Mononuclear cell (primary cell): ENCODE measurements around the gene SUSD5. TPM values are rescaled to one million over a fixed set of nuclear protein-coding genes. Genes with fewer than 3 reads are reported as not detected.
"Not testable (repeated sequence)": the region's sequence is repeated elsewhere in the genome, so short reads cannot be mapped to it uniquely, and the experiment has no call there.

ENCODE experiments used
- H3K27me3 ChIP-seq: 2 replicates; pipeline ENCODE4 v1.6.0; 2011; ENCODE audit warnings: low read length, control low read depth; ENCODE audit not compliant: insufficient read depth
- H3K4me1 ChIP-seq: 2 replicates; pipeline ENCODE4 v1.5.1; 2011; ENCODE audit warnings: mild to moderate bottlenecking, low read length, control low read depth; ENCODE audit not compliant: insufficient read depth
- H3K4me3 ChIP-seq: 2 replicates; pipeline ENCODE4 v1.5.1; 2011; ENCODE audit warnings: mild to moderate bottlenecking, low read length, moderate library complexity
- H3K9me3 ChIP-seq: 2 replicates; pipeline ENCODE4 v1.5.1; 2011; ENCODE audit warnings: low read depth, mild to moderate bottlenecking, control low read depth, low read length
- total RNA-seq: library from RNA; depleted of rRNA; stranded (reverse); fragments of >200 nt; gene quantifications from one replicate; pipeline ENCODE4 v1.2.3, GENCODE V29; 2012

Gene SUSD5
- total RNA-seq, 1 donor: under 0.01 TPM

DNA sequence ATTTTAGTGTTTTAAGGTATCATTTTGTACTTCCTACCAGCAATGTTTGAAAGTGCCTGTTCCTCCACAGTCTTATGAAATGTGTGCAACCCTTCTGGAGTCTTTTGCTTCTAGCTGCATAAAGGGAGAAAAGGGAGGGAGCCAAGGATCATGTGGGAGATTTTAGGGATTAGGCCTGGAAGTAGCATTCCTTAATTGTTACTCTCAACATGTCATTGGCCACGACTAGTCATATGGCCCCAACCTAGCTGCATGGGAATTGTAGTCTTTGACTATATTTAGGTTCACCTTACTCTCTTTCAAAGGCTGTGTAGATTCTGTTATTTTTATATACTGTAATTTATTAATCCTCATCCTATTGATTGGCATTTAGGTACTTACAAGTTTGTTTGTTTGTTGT, 89.9 kb downstream of the SUSD5 start:
- H3K9me3 ChIP-seq: no peaks in the 10 kb centered on the region
- H3K4me1 ChIP-seq: no peaks in the 10 kb centered on the region
- H3K27me3 ChIP-seq: no peaks in the 10 kb centered on the region
- H3K4me3 ChIP-seq: no peak overlapping the region

DNA sequence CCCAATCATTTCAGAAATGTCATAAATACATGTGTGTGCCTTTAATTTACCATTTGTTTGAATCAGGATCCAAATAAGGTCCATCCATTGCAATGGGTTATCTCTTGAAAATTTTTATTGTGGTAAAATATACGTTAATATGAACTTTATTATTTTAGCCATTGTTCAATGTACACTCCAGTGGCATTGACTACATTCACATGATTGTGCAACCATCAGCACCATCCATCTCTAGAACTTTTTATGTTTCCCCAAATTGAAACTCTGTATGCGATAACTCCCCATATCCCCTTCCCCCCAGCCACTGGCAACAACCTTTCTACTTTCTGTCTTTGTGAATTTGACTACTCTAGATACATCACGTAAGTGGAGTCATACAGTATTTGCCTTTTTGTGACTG, 92.8 kb downstream of the SUSD5 start:
- Histone ChIP-seq H3K4me3 (no peak overlapping the region), H3K4me1 (peaks cover 16% of the 10 kb centered on the region), H3K27me3 (no peaks in the 10 kb centered on the region), H3K9me3 (no peaks in the 10 kb centered on the region)

DNA sequence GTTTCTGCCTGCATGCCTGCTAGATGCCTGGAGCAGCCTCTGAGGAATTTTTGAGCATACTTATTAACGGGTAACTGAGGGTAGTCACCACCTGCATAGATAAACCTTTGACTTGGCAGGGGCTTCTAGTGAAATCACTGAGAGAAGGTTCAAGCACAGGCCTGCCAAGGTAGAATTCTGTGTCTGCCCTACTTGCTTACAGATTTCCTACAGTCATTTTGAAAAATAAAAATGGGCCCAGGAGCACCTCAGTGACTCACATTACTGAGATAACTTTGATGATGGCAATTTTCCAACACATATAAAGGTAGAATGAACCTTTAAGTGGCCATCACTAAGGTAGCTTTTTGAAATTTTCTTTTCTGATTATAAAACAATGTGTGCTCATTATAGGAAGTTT, 94.0 kb downstream of the SUSD5 start:
- Histone ChIP-seq H3K27me3 (no peaks in the 10 kb centered on the region), H3K4me1 (peaks cover 16% of the 10 kb centered on the region), H3K9me3 (no peaks in the 10 kb centered on the region), H3K4me3 (no peak overlapping the region)

DNA sequence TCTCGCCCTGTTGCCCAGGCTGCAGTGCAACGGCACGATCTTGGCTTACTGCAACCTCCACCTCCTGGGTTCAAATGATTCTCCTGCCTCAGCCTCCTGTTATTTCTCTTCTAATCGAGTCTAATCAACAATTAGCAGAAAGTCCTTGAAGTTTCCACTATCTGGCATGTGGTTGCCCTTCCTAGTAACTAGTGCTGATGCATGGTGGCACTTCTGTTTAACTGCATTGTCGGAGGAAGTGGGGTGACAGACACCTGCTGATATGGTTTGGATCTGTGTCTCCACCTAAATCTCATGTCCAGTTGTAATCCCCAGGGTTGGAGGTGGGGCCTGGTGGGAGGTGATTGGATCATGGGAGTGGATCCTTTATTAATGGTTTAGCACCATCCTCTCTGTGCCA, 95.6 kb downstream of the SUSD5 start:
- Histone ChIP-seq H3K4me3 (no peak overlapping the region), H3K9me3 (no peaks in the 10 kb centered on the region), H3K27me3 (no peaks in the 10 kb centered on the region), H3K4me1 (peaks cover 16% of the 10 kb centered on the region)

DNA sequence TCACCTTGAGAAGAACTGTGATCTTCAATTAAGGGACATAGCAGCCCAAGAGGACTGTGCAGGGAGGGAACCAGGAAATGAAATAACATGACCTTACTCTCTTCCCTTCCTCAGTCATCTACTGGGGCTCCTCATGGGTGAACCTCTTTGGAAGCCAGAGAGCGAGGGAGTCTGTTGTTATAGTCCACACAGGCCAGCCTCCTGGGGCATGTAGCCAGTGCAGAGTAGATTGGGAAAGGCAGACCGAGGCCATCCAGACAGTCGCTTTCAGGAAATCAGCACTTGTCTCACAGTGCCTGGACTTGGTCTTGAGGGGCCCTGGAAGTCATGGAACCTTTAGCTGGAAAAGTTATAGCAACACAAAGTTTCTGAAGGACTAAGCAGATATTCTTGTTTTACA, 98.7 kb downstream of the SUSD5 start:
- Histone ChIP-seq H3K4me3 (no peak overlapping the region), H3K9me3 (no peaks in the 10 kb centered on the region), H3K4me1 (peaks cover 34% of the 10 kb centered on the region), H3K27me3 (no peaks in the 10 kb centered on the region)

DNA sequence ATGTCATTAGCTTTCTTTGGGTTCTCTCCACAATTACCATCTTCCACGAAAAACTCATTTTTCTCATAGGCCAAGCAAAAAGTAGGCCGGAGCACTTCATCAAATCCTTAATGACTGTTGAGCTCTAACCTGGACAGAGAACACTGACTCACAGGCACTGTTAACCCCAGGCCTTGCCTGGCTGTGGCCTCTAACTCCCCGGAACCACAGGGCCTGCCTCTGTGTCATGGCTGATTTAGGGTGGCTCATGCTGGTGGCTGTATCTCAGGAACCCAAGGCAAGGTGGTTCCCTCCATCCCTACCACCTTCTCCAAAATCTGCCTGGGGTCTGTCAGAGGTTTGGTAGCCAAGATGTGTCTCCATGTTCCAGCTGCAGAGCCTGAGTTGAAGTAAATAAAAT, 101.1 kb downstream of the SUSD5 start:
- Histone ChIP-seq H3K4me3 (no peak overlapping the region), H3K27me3 (no peaks in the 10 kb centered on the region), H3K9me3 (no peaks in the 10 kb centered on the region), H3K4me1 (peaks cover 45% of the 10 kb centered on the region)

DNA sequence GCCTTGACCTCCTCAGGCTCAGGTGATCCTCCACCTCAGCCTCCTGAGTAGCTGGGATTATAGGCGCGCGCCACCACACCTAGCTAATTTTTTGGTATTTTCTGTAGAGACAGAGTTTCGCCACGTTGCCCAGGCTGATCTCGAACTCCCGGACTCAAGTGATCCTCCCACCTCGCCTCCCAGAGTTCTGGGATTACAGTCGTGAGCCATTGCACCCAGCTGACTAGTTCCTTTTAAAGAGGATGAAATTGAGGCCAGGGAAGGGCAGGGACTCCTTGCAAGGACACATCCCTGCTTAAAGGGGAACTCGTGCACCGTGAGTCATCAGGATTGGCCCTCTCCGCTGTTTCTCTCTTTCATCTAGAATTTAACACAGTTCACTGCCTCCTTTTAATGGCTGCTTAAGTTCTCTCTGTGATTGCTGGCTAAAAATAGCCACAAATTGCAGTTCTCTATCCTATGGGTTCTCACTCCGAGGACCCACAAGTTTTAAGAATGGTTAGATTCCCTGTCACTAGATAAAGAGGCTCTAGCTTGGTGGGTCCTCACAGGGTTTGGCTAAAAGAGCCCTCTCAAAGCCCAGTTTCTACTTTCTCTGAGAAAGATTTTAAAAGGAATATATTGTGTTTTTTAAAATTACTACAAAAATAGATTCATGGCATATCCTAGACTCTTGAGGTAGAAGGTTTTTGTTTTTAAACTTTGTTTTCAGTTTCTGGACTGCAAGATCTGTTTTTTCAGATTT, 103.4 kb downstream of the SUSD5 start:
- no peaks in the 10 kb centered on the region for H3K27me3 ChIP-seq
- peaks cover 46% of the 10 kb centered on the region for H3K4me1 ChIP-seq
- no peaks in the 10 kb centered on the region for H3K9me3 ChIP-seq
- H3K4me3 ChIP-seq: peak overlapping the region; percentile 83

DNA sequence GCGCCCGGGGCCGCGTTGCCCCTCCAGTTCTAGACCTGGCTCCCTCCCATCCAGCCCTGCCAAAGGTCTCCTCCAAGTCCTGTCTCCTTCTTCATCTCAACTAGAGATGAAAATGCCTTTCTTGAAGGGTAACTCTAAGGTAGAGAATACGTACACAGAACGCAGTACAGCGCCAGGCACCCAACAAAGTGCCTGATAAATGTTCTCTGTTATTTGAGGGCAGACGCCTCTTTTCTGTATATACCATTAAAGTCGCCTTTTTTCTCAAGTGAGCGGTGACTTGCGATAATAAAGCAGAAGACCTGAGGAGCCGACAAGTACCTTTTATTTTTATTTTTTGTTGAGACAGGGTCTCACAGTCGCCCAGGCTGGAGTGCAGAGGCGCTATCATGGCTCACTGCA, 104.0 kb downstream of the SUSD5 start:
- Histone ChIP-seq H3K4me3 (peak overlapping the region; percentile 83), H3K9me3 (no peaks in the 10 kb centered on the region), H3K27me3 (no peaks in the 10 kb centered on the region), H3K4me1 (peaks cover 46% of the 10 kb centered on the region)

DNA sequence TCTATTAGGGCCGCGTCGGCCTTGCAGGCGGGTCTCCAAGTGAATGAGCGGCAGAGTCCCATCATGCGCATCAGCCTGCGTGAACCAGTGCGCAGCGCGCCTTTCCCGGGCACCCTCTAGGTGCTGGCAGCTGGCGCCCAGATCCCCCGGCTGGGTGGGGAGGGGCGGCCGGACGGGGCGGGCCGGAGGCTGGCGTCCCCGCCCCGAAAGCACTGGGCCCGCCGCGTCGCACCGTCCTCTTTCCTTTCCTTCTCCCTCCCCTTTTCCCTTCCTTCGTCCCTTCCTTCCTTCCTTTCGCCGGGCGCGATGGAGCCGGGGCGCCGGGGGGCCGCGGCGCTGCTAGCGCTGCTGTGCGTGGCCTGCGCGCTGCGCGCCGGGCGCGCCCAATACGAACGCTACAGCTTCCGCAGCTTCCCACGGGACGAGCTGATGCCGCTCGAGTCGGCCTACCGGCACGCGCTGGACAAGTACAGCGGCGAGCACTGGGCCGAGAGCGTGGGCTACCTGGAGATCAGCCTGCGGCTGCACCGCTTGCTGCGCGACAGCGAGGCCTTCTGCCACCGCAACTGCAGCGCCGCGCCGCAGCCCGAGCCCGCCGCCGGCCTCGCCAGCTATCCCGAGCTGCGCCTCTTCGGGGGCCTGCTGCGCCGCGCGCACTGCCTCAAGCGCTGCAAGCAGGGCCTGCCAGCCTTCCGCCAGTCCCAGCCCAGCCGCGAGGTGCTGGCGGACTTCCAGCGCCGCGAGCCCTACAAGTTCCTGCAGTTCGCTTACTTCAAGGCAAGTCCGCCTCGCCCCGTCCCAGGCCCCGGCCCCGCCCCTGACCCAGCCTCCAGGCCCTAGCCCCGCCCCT, 104.6 kb downstream of the SUSD5 start, which contains the start of gene CRTAP:
TSS of gene CRTAP (plus strand) at position 243 of the 850 bp plus-strand sequence. CDS start at position 307, 64 bp downstream.
- Histone ChIP-seq H3K4me3 (peak within 1 kb of the TSS; percentile 83), H3K4me1 (peaks cover 46% of the 10 kb centered on the region), H3K27me3 (no peaks in the 10 kb centered on the region), H3K9me3 (no peaks in the 10 kb centered on the region)

DNA sequence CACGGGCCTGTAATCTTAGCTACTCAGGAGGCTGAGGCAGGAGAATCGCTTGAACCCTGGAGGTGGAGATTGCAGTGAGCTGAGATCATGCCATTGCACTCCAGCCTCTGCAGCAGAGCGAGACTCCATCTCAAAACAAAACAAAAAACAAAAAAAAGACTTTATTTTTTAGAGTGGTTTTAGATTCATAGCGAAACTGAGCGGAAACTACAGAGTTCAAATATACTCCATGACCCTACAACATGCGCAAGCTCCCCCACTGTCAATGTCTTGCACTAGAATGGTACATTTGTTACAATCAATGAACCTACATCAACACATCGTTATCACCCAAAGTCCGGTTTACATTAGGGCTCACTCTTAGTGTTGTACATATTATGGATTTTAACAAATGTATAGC, 107.0 kb downstream of the SUSD5 start:
- Histone ChIP-seq H3K4me1 (peaks cover 42% of the 10 kb centered on the region), H3K9me3 (no peaks in the 10 kb centered on the region), H3K4me3 (no peak overlapping the region), H3K27me3 (no peaks in the 10 kb centered on the region)

DNA sequence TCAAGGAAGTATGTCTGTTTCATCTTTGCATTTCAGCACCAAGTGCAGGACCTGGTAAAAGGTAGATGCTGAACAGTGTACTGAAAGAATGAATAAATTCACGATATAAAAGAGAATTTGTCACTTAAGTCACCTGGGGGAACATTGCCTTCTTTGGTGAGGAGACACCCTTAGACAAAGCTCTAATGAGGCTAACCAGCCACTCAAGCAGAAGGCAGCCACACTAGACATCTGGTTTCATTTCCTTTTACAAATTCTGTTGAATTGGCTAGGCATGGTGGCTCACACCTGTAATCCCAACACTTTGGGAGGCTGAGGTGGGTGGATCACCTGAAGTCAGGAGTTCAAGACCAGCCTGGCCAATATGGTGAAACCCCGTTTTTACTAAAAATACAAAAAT, 111.8 kb downstream of the SUSD5 start:
- H3K4me1 ChIP-seq: peaks cover 26% of the 10 kb centered on the region
- H3K9me3 ChIP-seq, H3K27me3 ChIP-seq, H3K4me3 ChIP-seq: not testable (repeated sequence)

DNA sequence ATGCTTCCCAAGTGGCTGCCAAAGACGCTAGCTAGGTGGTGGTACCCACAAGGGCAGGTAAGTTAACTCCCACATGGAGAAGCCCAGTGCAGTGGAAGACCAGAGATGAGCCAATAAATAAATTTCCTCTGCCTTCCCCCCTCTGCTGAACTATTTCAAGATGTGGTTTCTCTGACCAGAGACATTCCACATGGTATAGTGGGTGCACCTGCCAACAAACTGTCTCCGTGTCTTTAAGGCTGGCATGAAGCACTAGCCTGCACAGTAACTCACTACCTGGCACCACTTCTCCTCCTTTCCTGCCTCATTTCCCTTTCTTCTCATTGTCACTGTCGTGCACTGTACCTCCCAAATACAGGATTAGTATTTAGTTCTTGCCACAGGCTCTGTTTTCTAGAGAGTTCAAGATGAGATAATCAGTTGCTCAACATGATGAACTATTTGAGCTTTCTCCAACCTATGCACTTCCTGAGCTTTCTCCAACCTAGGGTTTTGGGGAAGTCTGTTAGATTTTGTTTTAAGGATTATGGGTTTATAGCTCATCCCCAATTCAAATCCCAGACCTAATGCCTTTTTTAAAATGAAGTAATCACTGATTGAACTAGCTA, 113.2 kb downstream of the SUSD5 start:
- Histone ChIP-seq H3K9me3 (no peaks in the 10 kb centered on the region), H3K27me3 (no peaks in the 10 kb centered on the region), H3K4me3 (no peak overlapping the region), H3K4me1 (peaks cover 19% of the 10 kb centered on the region)

DNA sequence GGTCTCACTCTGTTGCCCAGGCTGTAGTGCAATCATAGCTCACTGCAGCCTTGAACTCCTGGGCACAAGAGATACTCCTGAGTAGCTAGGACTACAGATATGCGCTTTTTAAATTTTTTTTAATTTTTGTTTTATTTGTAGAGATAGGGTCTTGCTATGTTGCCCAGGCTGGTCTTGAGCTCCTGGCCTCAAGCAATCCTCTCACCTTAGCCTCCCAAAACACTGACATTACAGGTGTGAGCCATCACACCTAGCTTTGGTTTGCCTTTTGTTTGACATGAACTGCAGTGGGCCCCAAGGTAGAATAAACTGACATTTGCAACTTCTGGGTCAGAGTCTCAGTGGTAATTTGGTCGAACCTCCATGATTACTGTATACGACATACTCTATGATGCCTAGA, 113.8 kb downstream of the SUSD5 start:
- Histone ChIP-seq H3K9me3 (no peaks in the 10 kb centered on the region), H3K4me3 (no peak overlapping the region), H3K27me3 (no peaks in the 10 kb centered on the region), H3K4me1 (peaks cover 19% of the 10 kb centered on the region)

DNA sequence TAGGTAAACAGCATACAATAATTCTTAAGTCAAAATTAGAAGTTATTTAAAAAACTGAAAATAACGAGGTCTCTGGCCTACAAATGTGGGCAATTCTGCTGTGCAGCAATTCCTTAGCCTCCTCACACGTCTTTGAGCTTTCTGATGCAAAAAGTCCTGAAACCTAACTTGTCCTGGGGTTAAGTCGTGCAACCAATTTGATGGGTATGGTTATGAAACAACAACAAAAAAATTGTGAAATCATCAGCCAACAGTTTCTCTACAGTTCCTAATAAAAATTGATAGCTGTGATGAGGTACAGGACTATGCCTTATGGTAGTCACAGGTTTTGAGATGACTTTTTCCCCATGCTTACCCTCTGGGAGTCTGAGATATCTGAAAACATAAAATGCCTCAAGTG, 115.1 kb downstream of the SUSD5 start:
- H3K9me3 ChIP-seq: no peaks in the 10 kb centered on the region
- H3K4me3 ChIP-seq: no peak overlapping the region
- no peaks in the 10 kb centered on the region for H3K27me3 ChIP-seq
- peaks cover 19% of the 10 kb centered on the region for H3K4me1 ChIP-seq

DNA sequence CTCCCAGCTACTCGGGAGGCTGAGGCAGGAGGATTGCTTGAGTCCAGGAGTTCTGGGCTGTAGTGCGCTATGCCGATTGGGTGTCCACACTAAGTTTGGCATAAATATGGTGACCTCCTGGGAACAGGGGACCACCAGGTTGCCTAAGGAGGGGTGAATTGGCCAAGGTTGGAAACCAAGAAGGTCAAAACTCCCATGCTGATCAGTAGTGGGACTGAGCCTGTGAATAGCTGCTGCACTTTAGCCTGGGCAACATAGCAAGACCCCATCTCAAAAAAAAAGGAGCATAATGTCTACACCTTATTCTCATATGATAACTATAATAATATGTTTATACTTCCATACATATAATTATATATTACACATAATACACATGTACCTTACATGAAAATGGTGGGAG, 115.6 kb downstream of the SUSD5 start:
- Histone ChIP-seq H3K9me3 (no peaks in the 10 kb centered on the region), H3K27me3 (no peaks in the 10 kb centered on the region), H3K4me3 (no peak overlapping the region), H3K4me1 (peaks cover 19% of the 10 kb centered on the region)
